Transverse colon (tissue), 4 donors: Measurements from ENCODE around the gene HAPSTR1.

Experiments used
- CTCF ChIP-seq, 5 experiments: fragments of 200-600 bp in 3 of 5; fragments of 450-650 bp in 2 of 5; sonication (generic) in 3 of 5; IDR thresholded peaks; 1 replicate in 2 of 5; 2 replicates in 3 of 5; pipeline ENCODE4 v1.5.1; 2016 to 2017; ENCODE audit warnings: antibody characterized with exemption in 5 of 5, inconsistent platforms in 3 of 5, mild to moderate bottlenecking in 2 of 5, moderate library complexity in 1 of 5
- EP300 ChIP-seq: sonication (generic); formaldehyde crosslinking; IDR thresholded peaks from one replicate; pipeline ENCODE4 v1.6.1; 2017; ENCODE audit warnings: antibody characterized with exemption, low read depth
- POLR2A ChIP-seq: fragments of 450-650 bp; IDR thresholded peaks from one replicate; pipeline ENCODE4 v1.6.1; 2016; ENCODE audit warnings: antibody characterized with exemption, mild to moderate bottlenecking, moderate library complexity
- POLR2AphosphoS5 ChIP-seq, 3 donors: sonication (generic); formaldehyde crosslinking; IDR thresholded peaks; one replicate each; pipeline ENCODE4 v1.6.1; 2016; ENCODE audit warnings: antibody characterized with exemption in 3 of 3

GRCh38 chr16:9092978-9093344, 1.5 kb downstream of the HAPSTR1 start:
- TF ChIP-seq POLR2A (no peak), CTCF (IDR thresholded peaks at IDR 0.05) (no peak), POLR2AphosphoS5 (IDR thresholded peaks at IDR 0.05) (no peak), EP300 (no peak)
